C4-2B (cell line): ENCODE measurements around the gene GPR82.

Source experiments
- H3K27ac ChIP-seq: fragments of 450-650 bp; 2 replicates; pipeline ENCODE4 v1.5.1; 2017
- CTCF ChIP-seq: fragments of 450-650 bp; conservative IDR thresholded peaks from 2 replicates; pipeline ENCODE4 v1.5.1; 2017; ENCODE audit warnings: mild to moderate bottlenecking
- ZFX ChIP-seq: fragments of 450-650 bp; IDR thresholded peaks from 2 replicates; pipeline ENCODE4 v1.6.1; 2017

Gene GPR82

GRCh38 chrX:41761169-41761568 lies 37.2 kb downstream of the GPR82 start:
- TF ChIP-seq CTCF = no peak
- no peak for TF ChIP-seq ZFX
- no peak overlapping the region for H3K27ac ChIP-seq

GRCh38 chrX:41761702-41762101 lies 37.7 kb downstream of the GPR82 start:
- no peak overlapping the region for H3K27ac ChIP-seq
- TF ChIP-seq CTCF (no peak), ZFX (no peak)

- TF ChIP-seq CTCF (no peak), ZFX (no peak)
- no peak overlapping the region for H3K27ac ChIP-seq
Measured at GRCh38 chrX:41779030-41779564, 55.1 kb downstream of the GPR82 start.
